ENCODE measurements around the gene RAP1GAP2.

The RAP1GAP2 gene

GRCh38 chr17:2950846-2951245 is 154.6 kb downstream of the RAP1GAP2 start:
- DNase-seq = no peak

- DNase-seq = no peak
Observed at GRCh38 chr17:2952174-2952845, 156.1 kb downstream of the RAP1GAP2 start.

GRCh38 chr17:2954898-2955445 is 158.7 kb downstream of the RAP1GAP2 start:
- DNase-seq = no peak

GRCh38 chr17:2955931-2956582 is 159.8 kb downstream of the RAP1GAP2 start:
- no peak for DNase-seq

GRCh38 chr17:2957631-2958286 is 161.5 kb downstream of the RAP1GAP2 start:
- no peak for DNase-seq

- DNase-seq = no peak
Observed at GRCh38 chr17:2958706-2959222, 162.5 kb downstream of the RAP1GAP2 start.

- DNase-seq = no peak
Observed at GRCh38 chr17:2959371-2960130, 163.3 kb downstream of the RAP1GAP2 start.

GRCh38 chr17:2961446-2961845 is 165.2 kb downstream of the RAP1GAP2 start:
- no peak for DNase-seq

GRCh38 chr17:2962236-2962635 is 166.0 kb downstream of the RAP1GAP2 start:
- DNase-seq = no peak

- no peak for DNase-seq
Observed at GRCh38 chr17:2962729-2963128, 166.5 kb downstream of the RAP1GAP2 start.

- no peak for DNase-seq
Observed at GRCh38 chr17:2963332-2964027, 167.2 kb downstream of the RAP1GAP2 start.

- DNase-seq = no peak
Observed at GRCh38 chr17:2964028-2964356, 167.8 kb downstream of the RAP1GAP2 start.

- no peak for DNase-seq
Observed at GRCh38 chr17:2964370-2964769, 168.1 kb downstream of the RAP1GAP2 start.

- no peak for DNase-seq
Observed at GRCh38 chr17:2964831-2965230, 168.6 kb downstream of the RAP1GAP2 start.

GRCh38 chr17:2965621-2966595 is 169.7 kb downstream of the RAP1GAP2 start:
- DNase-seq = no peak

- DNase-seq = no peak
Observed at GRCh38 chr17:2967515-2967914, 171.3 kb downstream of the RAP1GAP2 start.

GRCh38 chr17:2971851-2972250 is 175.6 kb downstream of the RAP1GAP2 start:
- DNase-seq = no peak

GRCh38 chr17:2972749-2973148 is 176.5 kb downstream of the RAP1GAP2 start:
- DNase-seq = no peak

GRCh38 chr17:2974347-2974746 is 178.1 kb downstream of the RAP1GAP2 start:
- DNase-seq = no peak

GRCh38 chr17:2975469-2975958 is 179.3 kb downstream of the RAP1GAP2 start:
- no peak for DNase-seq

GRCh38 chr17:2977157-2977556 is 180.9 kb downstream of the RAP1GAP2 start:
- DNase-seq = no peak
